C4-2B (cell line): ENCODE measurements around the gene SFTA2.

Source experiments
- H3K27ac ChIP-seq: fragments of 450-650 bp; 2 replicates; pipeline ENCODE4 v1.5.1; 2017
- ZFX ChIP-seq: fragments of 450-650 bp; IDR thresholded peaks from 2 replicates; pipeline ENCODE4 v1.6.1; 2017
- TF ChIP-seq, protein P1 (sequence below): fragments of 450-650 bp; conservative IDR thresholded peaks from 2 replicates; pipeline ENCODE4 v1.5.1; 2017; ENCODE audit warnings: mild to moderate bottlenecking

Gene SFTA2

DNA sequence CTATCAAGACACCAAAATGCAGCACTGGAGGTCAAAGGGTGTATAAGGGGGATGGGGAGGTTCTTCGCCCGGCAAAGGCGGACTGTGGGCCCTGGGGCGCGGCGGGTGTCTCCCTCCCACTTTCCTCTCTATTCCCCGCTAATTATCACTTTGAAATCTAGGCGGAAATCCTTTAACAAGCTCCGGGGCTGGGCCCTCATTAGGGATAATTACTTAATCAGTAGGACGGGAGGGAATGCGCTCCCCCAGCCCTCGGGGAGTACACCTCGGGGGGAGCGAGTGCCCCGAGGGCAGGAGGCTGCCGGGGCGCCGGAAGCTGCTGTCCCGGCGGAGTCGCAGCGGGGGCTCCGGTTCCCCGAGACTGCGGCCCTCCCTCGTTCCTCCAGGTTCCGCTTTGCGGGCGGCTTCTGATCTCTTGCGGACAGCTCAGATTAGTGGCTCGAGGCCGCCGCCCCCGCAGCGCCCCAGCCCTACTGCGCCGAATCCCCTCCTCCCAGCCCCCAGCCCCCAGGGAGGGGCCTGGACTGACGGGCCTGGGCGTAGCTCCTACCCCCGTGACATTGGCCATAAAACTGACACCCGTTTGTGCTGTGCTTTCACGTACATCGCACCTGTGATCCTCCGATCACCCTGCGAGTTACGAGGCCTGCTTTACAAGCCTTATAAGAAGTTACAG, 23.5 kb upstream of the SFTA2 start:
- no peak overlapping the region for H3K27ac ChIP-seq
- no peak for TF ChIP-seq ZFX
- TF ChIP-seq, protein P1, sequence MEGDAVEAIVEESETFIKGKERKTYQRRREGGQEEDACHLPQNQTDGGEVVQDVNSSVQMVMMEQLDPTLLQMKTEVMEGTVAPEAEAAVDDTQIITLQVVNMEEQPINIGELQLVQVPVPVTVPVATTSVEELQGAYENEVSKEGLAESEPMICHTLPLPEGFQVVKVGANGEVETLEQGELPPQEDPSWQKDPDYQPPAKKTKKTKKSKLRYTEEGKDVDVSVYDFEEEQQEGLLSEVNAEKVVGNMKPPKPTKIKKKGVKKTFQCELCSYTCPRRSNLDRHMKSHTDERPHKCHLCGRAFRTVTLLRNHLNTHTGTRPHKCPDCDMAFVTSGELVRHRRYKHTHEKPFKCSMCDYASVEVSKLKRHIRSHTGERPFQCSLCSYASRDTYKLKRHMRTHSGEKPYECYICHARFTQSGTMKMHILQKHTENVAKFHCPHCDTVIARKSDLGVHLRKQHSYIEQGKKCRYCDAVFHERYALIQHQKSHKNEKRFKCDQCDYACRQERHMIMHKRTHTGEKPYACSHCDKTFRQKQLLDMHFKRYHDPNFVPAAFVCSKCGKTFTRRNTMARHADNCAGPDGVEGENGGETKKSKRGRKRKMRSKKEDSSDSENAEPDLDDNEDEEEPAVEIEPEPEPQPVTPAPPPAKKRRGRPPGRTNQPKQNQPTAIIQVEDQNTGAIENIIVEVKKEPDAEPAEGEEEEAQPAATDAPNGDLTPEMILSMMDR, result no peak

DNA sequence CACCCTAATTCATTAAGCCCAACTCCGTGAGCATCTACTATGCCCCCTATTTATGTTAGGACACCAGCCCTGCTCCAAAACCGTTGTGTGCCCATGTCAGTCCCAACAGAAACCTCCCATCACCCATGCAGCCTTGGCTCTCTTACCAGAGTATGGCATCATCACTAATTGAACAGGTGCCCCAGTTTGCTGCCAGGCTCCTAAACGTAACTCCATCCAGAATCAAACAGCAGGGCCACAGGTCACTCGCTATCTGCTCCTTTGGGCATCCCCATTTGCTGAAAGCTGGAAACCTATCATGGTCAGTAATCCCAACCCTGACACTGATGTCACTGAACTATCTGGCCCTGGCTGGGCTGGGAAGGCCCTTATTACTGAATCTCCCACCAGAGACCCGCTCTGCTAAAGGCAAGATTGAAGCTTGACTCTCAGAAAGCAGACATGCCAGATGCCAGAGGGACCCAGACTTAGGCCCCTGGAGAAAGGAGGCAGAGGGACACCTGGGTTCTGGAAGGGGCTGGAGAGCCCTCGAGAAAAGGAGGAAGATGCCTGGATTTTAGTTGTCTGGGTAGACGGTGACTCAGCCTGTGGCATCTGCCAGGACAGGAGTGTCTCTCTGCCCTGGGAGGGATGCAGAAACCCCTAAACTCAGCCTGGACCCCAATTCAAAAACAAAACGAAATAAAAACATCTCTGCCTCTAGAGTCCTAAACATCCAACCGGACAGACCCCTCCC, 22.8 kb upstream of the SFTA2 start:
- no peak overlapping the region for H3K27ac ChIP-seq
- TF ChIP-seq, protein P1, result no peak
- no peak for TF ChIP-seq ZFX

DNA sequence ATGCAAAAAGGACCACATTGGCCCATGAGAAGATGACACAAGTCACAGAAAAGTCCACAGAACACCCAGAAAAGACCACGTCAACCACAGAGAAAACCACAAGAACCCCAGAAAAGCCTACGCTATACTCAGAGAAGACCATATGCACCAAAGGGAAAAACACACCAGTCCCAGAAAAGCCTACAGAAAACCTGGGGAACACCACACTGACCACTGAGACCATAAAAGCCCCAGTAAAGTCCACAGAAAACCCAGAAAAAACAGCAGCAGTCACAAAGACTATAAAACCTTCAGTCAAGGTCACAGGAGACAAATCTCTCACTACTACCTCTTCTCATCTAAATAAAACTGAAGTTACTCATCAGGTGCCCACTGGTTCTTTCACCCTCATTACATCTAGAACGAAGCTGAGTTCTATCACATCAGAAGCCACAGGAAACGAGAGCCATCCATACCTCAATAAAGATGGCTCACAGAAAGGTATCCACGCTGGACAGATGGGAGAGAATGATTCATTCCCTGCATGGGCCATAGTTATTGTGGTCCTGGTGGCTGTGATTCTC, 20.0 kb upstream of the SFTA2 start:
- H3K27ac ChIP-seq, result no peak overlapping the region
- TF ChIP-seq, protein P1, result no peak
- TF ChIP-seq ZFX, result no peak

DNA sequence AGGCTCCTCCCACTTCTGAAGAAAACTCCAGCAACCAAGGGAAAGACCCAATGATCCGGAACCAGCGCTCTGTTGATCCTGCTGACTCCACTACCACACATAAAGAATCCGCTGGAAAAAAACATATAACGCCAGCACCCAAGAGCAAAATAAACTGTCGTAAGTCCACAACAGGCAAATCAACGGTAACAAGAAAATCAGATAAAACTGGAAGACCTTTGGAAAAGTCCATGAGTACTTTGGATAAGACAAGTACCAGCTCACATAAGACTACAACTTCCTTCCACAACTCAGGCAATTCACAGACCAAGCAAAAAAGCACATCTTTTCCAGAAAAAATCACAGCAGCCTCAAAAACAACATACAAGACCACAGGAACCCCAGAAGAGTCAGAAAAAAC, 16.8 kb upstream of the SFTA2 start:
- TF ChIP-seq, protein P1, result no peak
- no peak for TF ChIP-seq ZFX
- H3K27ac ChIP-seq, result no peak overlapping the region

DNA sequence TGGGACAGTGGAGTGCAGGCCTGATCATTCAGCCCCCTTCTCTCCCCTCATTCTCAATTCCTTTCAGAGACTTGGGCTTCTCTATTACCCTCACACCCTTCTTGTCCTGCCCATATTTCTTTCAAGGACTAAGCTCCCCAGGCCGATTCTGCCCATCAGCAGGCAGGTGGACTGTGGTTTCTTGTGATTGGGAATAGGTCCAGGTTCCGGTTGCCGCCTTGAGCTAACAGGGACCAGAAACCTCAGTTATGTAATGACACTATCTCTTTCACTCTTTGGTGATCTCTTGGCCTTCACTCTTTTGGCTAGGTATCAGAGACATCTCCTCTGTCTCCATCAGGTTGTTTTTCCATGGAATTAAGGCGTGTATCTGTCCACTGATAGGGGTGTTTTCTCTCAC, 15.3 kb upstream of the SFTA2 start:
- TF ChIP-seq, protein P1, result no peak
- TF ChIP-seq ZFX, result no peak
- H3K27ac ChIP-seq, result no peak overlapping the region

DNA sequence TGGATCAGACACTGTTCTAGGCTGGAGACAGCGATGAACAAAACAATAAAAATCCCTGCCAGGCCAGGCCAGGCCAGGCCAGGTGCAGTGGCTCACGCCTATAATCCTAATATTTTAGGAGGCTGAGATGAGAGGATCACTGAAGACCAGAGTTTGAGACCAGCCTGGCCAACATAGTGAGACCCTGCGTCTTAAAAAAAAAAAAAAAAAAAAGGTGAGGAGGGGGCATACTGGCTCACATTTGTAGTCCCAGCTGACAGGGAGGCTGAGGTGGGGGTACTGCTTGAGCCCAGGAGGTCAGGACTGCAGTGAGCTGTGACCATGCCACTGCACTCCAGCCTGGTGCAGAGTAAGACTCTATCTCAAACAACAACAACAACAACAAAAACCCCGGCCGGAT, 13.3 kb upstream of the SFTA2 start:
- no peak overlapping the region for H3K27ac ChIP-seq
- TF ChIP-seq, protein P1, result no peak
- no peak for TF ChIP-seq ZFX

DNA sequence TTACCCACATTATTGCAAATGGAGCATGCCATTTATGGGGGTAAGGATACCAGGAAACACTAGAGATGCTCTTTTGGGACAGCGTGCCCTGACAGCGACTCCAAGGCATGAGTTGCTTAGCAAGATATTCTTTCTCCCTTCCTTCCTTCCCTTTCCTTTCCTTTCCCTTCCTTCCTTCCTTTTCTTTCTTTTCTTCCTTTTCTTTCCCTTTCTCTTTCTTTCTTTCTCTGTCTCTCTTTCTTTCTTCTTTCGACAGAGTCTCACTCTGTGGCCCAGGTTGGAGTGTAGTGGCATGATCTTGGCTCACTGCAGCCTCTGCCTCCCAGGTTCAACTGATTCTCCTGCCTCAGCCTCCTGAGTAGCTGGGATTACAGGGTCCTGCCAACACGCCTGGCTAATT, 12.1 kb upstream of the SFTA2 start:
- no peak overlapping the region for H3K27ac ChIP-seq
- TF ChIP-seq ZFX, result no peak
- TF ChIP-seq, protein P1, result no peak
